ENCODE measurements around the gene GPHN. TPM values are rescaled to one million over a fixed set of nuclear protein-coding genes. Genes with fewer than 3 reads are reported as not detected.

GPHN gene
- total and polyA plus RNA-seq, 8 donors, result 15.7 to 98.7 (median 35.7) TPM

GRCh38 chr14:67131691-67132090, 623.7 kb downstream of the GPHN start:
- intact Hi-C loops (cut with DNase I; ENCODE audit: low total_unique reads), result no loop called here
- no peak overlapping the region for H3K4me3 ChIP-seq
- TF ChIP-seq POLR2AphosphoS5 (IDR thresholded peaks at IDR 0.05), result no peak
- TF ChIP-seq, protein P1, sequence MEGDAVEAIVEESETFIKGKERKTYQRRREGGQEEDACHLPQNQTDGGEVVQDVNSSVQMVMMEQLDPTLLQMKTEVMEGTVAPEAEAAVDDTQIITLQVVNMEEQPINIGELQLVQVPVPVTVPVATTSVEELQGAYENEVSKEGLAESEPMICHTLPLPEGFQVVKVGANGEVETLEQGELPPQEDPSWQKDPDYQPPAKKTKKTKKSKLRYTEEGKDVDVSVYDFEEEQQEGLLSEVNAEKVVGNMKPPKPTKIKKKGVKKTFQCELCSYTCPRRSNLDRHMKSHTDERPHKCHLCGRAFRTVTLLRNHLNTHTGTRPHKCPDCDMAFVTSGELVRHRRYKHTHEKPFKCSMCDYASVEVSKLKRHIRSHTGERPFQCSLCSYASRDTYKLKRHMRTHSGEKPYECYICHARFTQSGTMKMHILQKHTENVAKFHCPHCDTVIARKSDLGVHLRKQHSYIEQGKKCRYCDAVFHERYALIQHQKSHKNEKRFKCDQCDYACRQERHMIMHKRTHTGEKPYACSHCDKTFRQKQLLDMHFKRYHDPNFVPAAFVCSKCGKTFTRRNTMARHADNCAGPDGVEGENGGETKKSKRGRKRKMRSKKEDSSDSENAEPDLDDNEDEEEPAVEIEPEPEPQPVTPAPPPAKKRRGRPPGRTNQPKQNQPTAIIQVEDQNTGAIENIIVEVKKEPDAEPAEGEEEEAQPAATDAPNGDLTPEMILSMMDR (IDR thresholded peaks at IDR 0.05), result no peak
- TF ChIP-seq POLR2A (IDR thresholded peaks at IDR 0.05), result no peak
- no peak for TF ChIP-seq EP300 (IDR thresholded peaks at IDR 0.05)
- no peaks in the 10 kb centered on the region for H3K27me3 ChIP-seq
- 90 to 100% (median 97%) methylated on average over 1 of the region's 1 CpG for WGBS, 5 donors
- no peaks in the 10 kb centered on the region for H3K4me1 ChIP-seq
- H3K27ac ChIP-seq, result no peak overlapping the region
- no peak for DNase-seq
- peaks cover 0 to 20% (median 11%) of the 10 kb centered on the region in 4 donors for H3K36me3 ChIP-seq
- H3K9me3 ChIP-seq, result no peaks in the 10 kb centered on the region

- intact Hi-C loops (cut with DNase I; ENCODE audit: low total_unique reads), result no loop called here
- Histone ChIP-seq H3K36me3 (peaks cover 0 to 20% (median 11%) of the 10 kb centered on the region in 4 donors), H3K27me3 (no peaks in the 10 kb centered on the region), H3K27ac (no peak overlapping the region), H3K9me3 (no peaks in the 10 kb centered on the region), H3K4me1 (no peaks in the 10 kb centered on the region), H3K4me3 (no peak overlapping the region)
- DNase-seq, result no peak
- TF ChIP-seq, protein P1 (IDR thresholded peaks at IDR 0.05), result no peak
- TF ChIP-seq EP300 (IDR thresholded peaks at IDR 0.05) (no peak), POLR2AphosphoS5 (IDR thresholded peaks at IDR 0.05) (no peak), POLR2A (IDR thresholded peaks at IDR 0.05) (no peak)
Observed at GRCh38 chr14:67133144-67133543, 625.2 kb downstream of the GPHN start.

DNA sequence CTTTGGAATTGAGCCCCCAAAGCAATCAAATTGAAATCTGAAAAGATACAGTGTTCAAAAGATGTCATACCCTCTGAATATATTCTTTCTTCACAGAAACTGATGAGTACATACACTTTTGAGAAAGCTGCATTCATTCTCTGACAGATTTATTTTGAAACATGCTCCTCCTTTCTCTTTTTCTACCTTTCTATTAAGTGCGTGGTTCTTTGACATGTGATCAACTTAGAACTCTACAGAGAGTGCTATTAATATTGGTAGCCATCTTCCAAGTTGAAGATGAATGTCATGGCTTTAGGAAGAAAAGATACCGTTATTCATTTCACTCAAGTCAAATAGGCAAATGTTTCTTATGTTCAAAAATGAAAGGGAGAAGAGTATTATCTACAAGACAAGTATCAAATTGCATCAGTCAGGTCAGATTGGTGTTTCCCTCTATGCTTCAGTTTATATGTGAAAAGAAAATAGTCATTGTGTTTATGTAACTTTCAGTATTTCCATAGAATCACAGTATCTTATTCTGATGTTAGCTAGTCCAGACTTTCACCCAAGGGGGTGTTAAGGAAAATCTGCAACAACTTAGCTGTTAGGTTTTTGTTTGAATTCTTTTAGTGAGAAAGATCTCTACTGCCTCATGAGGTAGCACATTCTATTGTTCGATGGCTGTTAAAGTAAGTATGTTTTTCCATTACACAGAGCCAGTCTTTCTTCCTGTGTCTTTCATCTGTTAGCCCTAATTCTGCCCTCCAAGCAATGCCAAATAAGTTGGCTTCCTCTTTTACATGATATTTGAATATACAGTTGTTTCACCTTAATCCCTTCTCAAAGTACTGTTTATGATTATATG, 625.9 kb downstream of the GPHN start:
- TF ChIP-seq POLR2A (IDR thresholded peaks at IDR 0.05) (no peak), EP300 (IDR thresholded peaks at IDR 0.05) (no peak), POLR2AphosphoS5 (IDR thresholded peaks at IDR 0.05) (no peak)
- TF ChIP-seq, protein P1 (IDR thresholded peaks at IDR 0.05), result no peak
- peak in 1 of 2 donors; percentile 4 for DNase-seq
- Histone ChIP-seq H3K4me1 (no peaks in the 10 kb centered on the region), H3K36me3 (peaks cover 0 to 20% (median 9%) of the 10 kb centered on the region in 4 donors), H3K27me3 (no peaks in the 10 kb centered on the region), H3K9me3 (no peaks in the 10 kb centered on the region), H3K4me3 (no peak overlapping the region), H3K27ac (no peak overlapping the region)
- 70 to 80% (median 72%) methylated on average over 3 of the region's 3 CpGs for WGBS, 5 donors
- intact Hi-C loops (cut with DNase I; ENCODE audit: low total_unique reads), result no loop called here

- H3K27ac ChIP-seq, result no peak overlapping the region
- H3K4me1 ChIP-seq, result no peaks in the 10 kb centered on the region
- peaks cover 0 to 4% (median 2%) of the 10 kb centered on the region in 4 donors for H3K36me3 ChIP-seq
- TF ChIP-seq, protein P1 (IDR thresholded peaks at IDR 0.05), result peak in 1 of 7 experiments; percentile 23
- TF ChIP-seq EP300 (IDR thresholded peaks at IDR 0.05), result no peak
- intact Hi-C loops (cut with DNase I; ENCODE audit: low total_unique reads), result no loop called here
- no peak overlapping the region for H3K4me3 ChIP-seq
- H3K27me3 ChIP-seq, result no peaks in the 10 kb centered on the region
- H3K9me3 ChIP-seq, result no peaks in the 10 kb centered on the region
- DNase-seq, result peak in 1 of 2 donors; percentile 17
Observed at GRCh38 chr14:67137744-67138371, 629.9 kb downstream of the GPHN start.
